ENCODE results near the gene CHAC1. TPM values are rescaled to one million over a fixed set of nuclear protein-coding genes. Genes with fewer than 3 reads are reported as not detected.

CHAC1 gene
- total RNA-seq, 1 experiment from 2014 or later: 49.4 TPM

GRCh38 chr15:40911141-40911540, 42.1 kb upstream of the CHAC1 start:
- no peaks in the 10 kb centered on the region for H3K36me3 Mint-ChIP-seq (ENCODE audit: insufficient read depth, unreplicated experiment)
- DNase-seq (ENCODE audit: unreplicated experiment): no peak
- POLR2A ChIA-PET: interaction anchor here (1.1 to 1.6 kb wide), 2 partner anchors 17 to 422 kb away, joined by 3 to 4 read pairs; partner anchors contain the start of genes NUSAP1 and OIP5
- H3K27ac Mint-ChIP-seq (ENCODE audit: low read depth, unreplicated experiment): no peak overlapping the region
- peaks cover 14% of the 10 kb centered on the region for H3K4me1 Mint-ChIP-seq (ENCODE audit: insufficient read depth, unreplicated experiment)
- no peaks in the 10 kb centered on the region for H3K9me3 Mint-ChIP-seq (ENCODE audit: unreplicated experiment)
- intact Hi-C loops (cut with micrococcal nuclease): no loop called here
- H3K4me3 Mint-ChIP-seq (ENCODE audit: unreplicated experiment): no peak overlapping the region
- CTCF ChIA-PET: interaction anchor here (0.6 to 1.6 kb wide), 3 partner anchors 17 to 202 kb away, joined by 3 to 5 read pairs (median 4); partner anchors contain the start of gene VPS18
- TF ChIP-seq, protein P1, sequence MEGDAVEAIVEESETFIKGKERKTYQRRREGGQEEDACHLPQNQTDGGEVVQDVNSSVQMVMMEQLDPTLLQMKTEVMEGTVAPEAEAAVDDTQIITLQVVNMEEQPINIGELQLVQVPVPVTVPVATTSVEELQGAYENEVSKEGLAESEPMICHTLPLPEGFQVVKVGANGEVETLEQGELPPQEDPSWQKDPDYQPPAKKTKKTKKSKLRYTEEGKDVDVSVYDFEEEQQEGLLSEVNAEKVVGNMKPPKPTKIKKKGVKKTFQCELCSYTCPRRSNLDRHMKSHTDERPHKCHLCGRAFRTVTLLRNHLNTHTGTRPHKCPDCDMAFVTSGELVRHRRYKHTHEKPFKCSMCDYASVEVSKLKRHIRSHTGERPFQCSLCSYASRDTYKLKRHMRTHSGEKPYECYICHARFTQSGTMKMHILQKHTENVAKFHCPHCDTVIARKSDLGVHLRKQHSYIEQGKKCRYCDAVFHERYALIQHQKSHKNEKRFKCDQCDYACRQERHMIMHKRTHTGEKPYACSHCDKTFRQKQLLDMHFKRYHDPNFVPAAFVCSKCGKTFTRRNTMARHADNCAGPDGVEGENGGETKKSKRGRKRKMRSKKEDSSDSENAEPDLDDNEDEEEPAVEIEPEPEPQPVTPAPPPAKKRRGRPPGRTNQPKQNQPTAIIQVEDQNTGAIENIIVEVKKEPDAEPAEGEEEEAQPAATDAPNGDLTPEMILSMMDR (IDR thresholded peaks at IDR 0.05; ENCODE audit: unreplicated experiment): no peak
- BruUV-seq (replicated peaks): no TSS peak
- H3K27me3 Mint-ChIP-seq (ENCODE audit: insufficient read depth, unreplicated experiment): no peaks in the 10 kb centered on the region

DNA sequence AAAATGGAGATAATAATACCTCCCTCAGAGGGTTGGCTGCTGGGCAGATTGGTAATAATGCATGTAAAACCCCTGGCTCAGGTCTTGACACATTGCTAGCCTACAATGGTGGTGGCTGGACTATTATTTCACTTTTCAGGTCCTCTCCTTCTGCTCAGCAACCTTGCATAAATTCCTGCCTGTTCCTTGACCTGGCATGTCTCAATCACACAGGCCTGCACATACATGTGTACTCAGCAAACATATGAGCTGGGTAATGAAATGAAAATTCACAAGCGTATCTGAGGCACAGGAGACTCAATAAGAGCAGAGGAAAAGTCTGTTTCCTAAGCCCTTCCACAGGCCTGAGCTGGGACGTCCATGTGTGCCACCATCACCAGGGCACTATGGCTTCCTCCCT, 41.6 kb upstream of the CHAC1 start:
- TF ChIP-seq, protein P1 (IDR thresholded peaks at IDR 0.05; ENCODE audit: unreplicated experiment): no peak
- intact Hi-C loops (cut with micrococcal nuclease): no loop called here
- ChIA-PET POLR2A (interaction anchor here (1.1 to 1.6 kb wide), 2 partner anchors 16 to 421 kb away, joined by 3 to 4 read pairs; partner anchors contain the start of genes NUSAP1 and OIP5), CTCF (interaction anchor here (0.5 to 1.6 kb wide), 6 partner anchors 8 to 201 kb away, joined by 3 to 5 read pairs (median 4); partner anchors contain the start of gene VPS18)
- BruUV-seq (replicated peaks): no TSS peak
- H3K4me3 Mint-ChIP-seq (ENCODE audit: unreplicated experiment): no peak overlapping the region
- peaks cover 14% of the 10 kb centered on the region for H3K4me1 Mint-ChIP-seq (ENCODE audit: insufficient read depth, unreplicated experiment)
- no peak for DNase-seq (ENCODE audit: unreplicated experiment)
- H3K27me3 Mint-ChIP-seq (ENCODE audit: insufficient read depth, unreplicated experiment): no peaks in the 10 kb centered on the region
- H3K9me3 Mint-ChIP-seq (ENCODE audit: unreplicated experiment): no peaks in the 10 kb centered on the region
- no peaks in the 10 kb centered on the region for H3K36me3 Mint-ChIP-seq (ENCODE audit: insufficient read depth, unreplicated experiment)
- H3K27ac Mint-ChIP-seq (ENCODE audit: low read depth, unreplicated experiment): no peak overlapping the region

DNA sequence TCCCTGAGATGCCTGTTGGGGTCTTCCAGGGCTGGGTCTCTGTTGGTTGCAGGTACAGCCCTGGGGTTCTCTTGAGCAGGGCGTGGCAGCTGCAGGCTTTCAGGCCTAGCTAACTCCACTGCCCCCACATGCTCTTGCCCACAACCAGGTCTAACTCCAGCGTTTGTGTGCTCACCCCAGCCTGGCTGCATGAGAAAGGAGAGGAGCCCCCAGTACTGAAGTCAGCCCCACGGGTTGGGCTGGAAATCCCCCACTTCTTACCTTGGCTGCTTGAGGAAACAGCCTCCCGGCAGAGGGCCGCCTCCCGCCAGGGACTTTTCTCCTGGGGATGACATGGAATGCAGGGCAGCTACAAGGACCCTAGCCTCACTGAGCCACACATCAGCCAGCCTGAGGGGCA, 40.8 kb upstream of the CHAC1 start:
- intact Hi-C loops (cut with micrococcal nuclease): no loop called here
- no TSS peak for BruUV-seq (replicated peaks)
- Mint-ChIP-seq H3K27me3 (ENCODE audit: insufficient read depth, unreplicated experiment) (no peaks in the 10 kb centered on the region), H3K27ac (ENCODE audit: low read depth, unreplicated experiment) (no peak overlapping the region), H3K36me3 (ENCODE audit: insufficient read depth, unreplicated experiment) (no peaks in the 10 kb centered on the region), H3K9me3 (ENCODE audit: unreplicated experiment) (no peaks in the 10 kb centered on the region), H3K4me1 (ENCODE audit: insufficient read depth, unreplicated experiment) (peaks cover 14% of the 10 kb centered on the region), H3K4me3 (ENCODE audit: unreplicated experiment) (no peak overlapping the region)
- TF ChIP-seq, protein P1 (IDR thresholded peaks at IDR 0.05; ENCODE audit: unreplicated experiment): no peak
- CTCF ChIA-PET: interaction anchor here (0.5 to 0.6 kb wide), 2 partner anchors 55 to 325 kb away, joined by 3 read pairs; no protein-coding TSS in a partner anchor
- POLR2A ChIA-PET: interaction anchor here (1.1 kb wide), 1 partner anchor 420 kb away, joined by 4 read pairs; the partner anchor contains the start of genes NUSAP1 and OIP5
- DNase-seq (ENCODE audit: unreplicated experiment): no peak

- Mint-ChIP-seq H3K4me1 (ENCODE audit: insufficient read depth, unreplicated experiment) (peaks cover 9% of the 10 kb centered on the region), H3K36me3 (ENCODE audit: insufficient read depth, unreplicated experiment) (no peaks in the 10 kb centered on the region), H3K27ac (ENCODE audit: low read depth, unreplicated experiment) (no peak overlapping the region), H3K27me3 (ENCODE audit: insufficient read depth, unreplicated experiment) (no peaks in the 10 kb centered on the region), H3K9me3 (ENCODE audit: unreplicated experiment) (no peaks in the 10 kb centered on the region), H3K4me3 (ENCODE audit: unreplicated experiment) (no peak overlapping the region)
- BruUV-seq (replicated peaks): no TSS peak
- TF ChIP-seq, protein P1 (IDR thresholded peaks at IDR 0.05; ENCODE audit: unreplicated experiment): no peak
- intact Hi-C loops (cut with micrococcal nuclease): no loop called here
- DNase-seq (ENCODE audit: unreplicated experiment): no peak
- CTCF ChIA-PET: no interaction called here
- POLR2A ChIA-PET: interaction anchor here (0.6 kb wide), 1 partner anchor 32 kb away, joined by 3 read pairs; no protein-coding TSS in a partner anchor
Observed at GRCh38 chr15:40914013-40914412, 39.3 kb upstream of the CHAC1 start.

All from MCF 10A (cell line).